ENCODE measurements around the gene FOXF1.

The FOXF1 gene

GRCh38 chr16:86505185-86505898 is 5.0 kb upstream of the FOXF1 start:
- DNase-seq, result no peak

DNA sequence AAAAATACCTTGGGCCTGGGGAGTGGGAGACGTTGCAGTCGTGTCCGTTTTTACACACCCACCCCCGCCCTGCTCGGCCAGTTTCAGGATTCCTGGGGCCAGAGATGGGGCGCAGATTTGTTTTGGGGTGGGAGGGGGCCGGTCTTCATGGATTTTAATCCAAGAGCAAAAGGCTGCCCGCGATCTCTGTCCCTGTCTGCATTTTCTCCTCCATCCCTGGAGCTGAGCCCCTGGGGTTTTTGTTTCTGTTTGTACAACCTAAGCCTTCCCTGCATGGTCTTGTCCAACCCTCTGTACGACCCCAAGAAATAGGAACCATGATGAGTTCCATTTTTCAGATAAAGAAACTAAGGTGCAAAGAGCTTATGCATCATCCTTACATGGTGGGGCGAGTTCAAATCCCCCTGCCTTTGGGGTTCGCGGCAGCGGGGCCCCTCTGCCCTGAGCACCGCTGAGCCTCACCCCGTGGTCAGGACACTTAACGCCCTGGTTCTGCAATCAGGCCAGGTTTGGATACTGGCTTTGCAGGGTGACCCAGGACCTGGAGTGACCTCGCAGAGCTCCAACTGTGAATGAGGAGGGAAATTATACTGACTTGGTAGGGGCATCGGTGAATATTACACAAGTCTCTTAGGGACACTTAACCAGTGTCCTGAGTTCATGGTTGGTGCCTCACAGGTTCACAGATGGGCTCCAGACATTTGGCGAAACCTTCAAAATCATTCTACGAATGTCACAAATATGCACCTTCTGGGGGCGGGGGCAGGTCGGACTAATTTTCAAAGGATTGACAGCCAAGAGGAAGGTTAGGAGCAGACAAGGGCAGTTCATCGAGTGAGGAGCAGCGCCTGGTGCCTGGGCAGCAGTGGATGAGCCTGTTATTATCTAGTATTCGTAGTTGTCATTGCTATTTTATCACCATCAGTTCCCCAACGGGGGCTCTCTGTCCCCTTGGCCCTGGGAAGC is 4.1 kb upstream of the FOXF1 start:
- DNase-seq, result no peak

DNA sequence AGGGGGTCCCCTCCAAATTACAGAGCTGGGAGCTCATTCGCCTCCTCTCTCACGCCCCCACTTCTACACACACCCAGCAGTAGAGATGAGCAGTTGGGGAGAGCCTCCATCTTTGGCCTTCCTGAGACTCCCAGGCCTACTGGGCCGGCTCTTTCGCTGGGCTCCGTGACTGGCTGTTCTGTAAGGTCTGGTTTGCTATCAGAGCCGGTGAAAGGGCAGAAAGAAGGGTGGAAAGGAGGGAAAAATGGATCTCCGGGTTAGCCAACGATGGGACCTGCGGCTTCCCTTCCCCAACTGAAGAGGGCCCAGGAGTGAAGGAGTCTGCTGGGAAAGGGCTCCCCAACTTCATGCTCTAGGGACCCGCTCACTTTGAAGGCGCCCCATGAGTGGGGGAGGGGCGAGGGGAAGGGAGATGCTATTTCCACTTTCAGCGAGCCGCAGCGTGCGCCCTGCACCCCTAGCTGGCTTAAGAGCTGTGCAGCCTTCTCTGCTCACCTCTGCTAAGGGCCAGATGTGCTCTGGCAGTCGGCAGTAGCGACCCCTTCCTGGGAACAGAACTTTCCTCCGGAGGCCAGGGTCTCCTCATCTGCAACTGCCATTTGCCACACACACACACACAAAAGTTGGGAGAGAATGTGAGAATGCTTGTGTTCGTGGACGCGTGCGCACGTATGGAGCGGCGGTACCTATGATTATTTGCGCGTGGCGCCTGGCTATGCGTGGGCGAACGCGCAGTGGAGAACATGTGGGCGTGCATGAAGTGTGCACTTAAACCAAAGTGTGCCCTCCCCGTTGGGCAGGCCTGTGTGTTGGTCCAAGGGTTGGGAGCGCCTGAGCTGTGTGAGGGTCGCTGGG is 2.9 kb upstream of the FOXF1 start:
- no peak for DNase-seq

GRCh38 chr16:86508028-86508946 is 2.0 kb upstream of the FOXF1 start:
- peak; percentile 46 for DNase-seq

DNA sequence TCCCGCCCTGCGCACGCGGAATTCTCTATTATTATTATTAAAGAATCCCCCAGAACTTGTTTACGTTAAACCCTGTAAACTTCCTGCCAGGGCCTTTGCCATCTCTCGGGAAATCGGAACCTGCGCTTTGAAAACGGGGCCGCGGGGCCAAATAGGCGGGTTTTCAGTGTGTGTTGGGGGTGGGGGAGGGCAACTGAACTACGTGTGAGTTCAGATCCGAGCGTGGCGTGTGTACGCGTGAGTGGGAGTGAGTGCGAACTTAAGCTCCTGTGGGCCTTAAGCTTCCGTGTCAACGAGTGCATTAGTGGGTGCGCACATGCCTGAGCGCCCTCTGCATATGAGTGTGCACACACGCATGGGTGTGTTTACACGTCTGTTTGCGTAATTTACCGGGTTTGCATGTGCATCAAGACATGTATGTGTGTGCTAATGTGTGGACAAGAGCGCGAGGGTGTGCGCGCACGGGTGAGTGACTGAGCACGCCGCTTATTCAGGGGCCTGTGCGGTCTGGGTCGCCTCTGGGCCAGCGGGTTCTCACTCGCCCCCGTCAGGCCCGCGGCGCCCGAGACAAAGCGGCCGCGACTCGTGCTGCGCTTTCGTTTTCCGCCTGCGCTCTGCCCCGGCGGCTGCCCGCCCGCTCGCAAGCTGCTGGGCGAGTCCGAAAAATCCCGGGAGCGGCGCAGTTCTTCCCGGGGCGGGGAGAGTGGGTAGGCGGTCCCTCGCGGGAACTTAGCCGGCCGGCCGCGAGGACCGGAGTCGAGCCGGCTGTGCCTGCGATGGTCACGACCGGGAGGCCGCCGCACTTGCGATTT is 1.2 kb upstream of the FOXF1 start:
- peak; percentile 89 for DNase-seq

GRCh38 chr16:86509759-86510464 is 415 bp upstream of the FOXF1 start:
- peak; percentile 89 for DNase-seq

DNA sequence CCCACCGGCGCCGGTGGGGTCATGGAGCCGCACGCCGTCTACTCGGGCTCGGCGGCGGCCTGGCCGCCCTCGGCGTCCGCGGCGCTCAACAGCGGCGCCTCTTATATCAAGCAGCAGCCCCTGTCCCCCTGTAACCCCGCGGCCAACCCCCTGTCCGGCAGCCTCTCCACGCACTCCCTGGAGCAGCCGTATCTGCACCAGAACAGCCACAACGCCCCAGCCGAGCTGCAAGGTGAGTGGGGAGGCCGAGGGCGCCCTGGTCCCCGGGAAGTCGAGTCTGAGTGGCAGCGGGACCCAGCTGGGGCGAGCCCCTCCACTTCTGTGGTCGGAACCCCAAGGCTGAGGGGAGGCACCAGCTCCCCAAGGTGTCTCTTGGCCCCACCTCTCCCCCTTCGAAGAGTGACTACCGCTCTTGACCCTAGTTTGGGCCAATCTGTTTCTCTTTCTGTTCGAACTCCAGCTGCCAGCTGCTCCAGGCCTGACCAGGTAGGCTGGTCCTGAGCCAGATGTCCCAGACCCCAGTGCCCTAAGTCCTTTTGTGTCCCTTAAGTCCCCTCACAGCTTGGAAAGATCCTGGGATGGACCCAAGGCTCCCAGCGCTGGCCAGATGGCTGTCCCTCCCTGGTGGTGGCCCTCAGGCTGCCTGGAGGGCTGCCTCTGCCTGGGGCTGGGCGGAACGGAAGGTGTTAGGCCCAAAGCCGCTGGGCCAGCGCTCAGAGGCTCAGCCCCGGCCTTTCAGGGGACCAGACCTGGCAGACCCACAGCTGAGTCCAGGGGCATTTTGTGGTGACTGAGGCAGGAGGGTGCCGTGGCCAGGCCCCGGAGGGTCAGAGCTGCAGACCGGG is 1.2 kb downstream of the FOXF1 start:
- no peak for DNase-seq

DNA sequence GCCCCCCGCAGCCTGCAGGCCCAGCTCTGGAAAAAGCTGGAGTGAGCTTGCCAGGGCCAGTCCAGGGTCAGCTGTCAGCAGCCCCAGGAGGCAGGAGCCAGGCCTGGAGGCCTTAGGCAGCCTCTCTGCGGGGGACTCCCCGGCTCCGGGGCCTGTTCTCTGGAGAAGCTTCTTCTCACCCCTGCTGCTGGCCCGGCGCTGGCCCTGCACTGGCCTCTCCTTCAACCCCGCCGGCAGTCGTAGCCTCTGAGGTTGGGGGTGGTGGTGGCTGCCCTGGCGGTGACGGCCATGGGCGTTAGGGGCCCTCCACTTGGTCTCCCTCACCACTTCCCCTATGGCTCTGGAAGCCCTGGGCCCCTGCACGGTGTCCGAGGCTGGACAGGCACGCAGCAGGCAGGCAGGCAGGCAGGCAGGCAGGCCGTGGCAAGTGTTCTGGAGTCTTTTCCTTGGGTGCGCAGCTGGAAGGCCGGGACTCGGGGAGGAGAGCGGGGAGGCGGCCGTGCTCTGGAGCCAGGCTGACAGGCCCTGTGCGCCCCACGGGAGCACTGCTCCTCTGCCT is 2.1 kb downstream of the FOXF1 start:
- DNase-seq, result no peak

GRCh38 chr16:86512860-86513470 is 2.6 kb downstream of the FOXF1 start:
- DNase-seq, result peak; percentile 48

- no peak for DNase-seq
Measured at GRCh38 chr16:86513471-86514277, 3.3 kb downstream of the FOXF1 start.

DNA sequence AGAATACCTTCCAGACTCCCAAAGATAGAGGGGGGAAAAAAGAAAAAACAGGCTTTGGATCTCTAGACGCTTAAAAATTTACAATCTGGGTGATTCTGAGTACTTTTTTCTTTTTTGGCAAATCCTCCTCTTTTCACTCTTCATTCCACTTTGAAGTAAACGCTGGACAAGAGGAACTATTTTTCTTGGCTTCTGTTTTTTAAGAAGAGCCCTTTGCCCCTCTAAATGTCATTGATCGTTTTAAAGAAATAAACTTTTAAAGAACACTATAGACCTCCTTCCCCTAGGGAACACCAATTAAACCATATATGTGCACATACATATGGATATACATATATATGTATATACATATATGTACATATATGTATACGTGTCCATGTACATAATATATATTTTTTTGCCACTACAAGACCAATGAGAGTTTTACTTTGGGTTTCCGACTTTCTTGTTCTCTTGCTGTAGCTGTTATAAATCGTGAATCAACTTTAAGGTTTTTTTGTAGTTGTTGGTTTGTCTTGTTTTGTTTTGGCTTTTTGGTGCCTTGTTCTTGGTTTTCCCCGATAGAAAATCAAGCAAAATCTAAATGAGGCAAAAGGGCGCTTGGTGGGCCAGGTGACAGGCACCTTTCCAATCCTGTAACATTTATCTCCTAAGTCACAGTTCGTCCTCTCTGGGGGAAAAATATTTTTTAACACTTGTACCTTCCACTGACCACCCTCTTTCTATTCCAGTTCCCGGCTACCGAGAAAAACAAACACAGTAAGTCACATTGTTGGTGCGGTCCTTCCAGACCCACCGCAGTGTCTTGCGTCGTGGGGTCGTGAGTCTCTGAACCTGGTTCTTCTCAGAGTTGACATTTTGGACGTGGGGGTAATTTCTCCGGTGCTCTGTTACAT is 4.4 kb downstream of the FOXF1 start:
- DNase-seq, result no peak

- no peak for DNase-seq
Measured at GRCh38 chr16:86515413-86515776, 5.1 kb downstream of the FOXF1 start.

GRCh38 chr16:86515777-86516622 is 5.7 kb downstream of the FOXF1 start:
- DNase-seq, result peak; percentile 60

DNA sequence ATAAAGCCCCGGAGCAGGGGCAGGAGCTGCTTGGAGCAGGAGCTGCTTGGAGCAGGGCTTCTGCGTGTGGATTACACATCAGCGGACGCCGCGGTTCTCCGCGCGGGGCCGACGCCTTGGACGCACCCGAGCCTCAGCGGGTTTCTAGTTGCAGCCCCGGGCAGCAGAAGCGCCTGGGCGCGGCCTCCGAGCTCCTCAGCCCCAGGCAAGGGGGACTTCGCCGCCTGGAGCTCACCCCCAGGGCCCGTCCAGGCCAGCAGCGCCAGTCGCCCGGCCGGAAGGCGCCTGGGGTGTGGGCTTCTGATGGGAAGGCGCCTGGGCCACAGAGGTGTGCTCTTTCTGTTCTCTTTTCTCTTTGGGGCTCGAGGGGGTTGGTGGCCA is 6.3 kb downstream of the FOXF1 start:
- peak; percentile 53 for DNase-seq

- no peak for DNase-seq
Measured at GRCh38 chr16:86517033-86517432, 6.7 kb downstream of the FOXF1 start.

Measured in HCEC 1CT (cell line).